Activated CD8-positive, alpha-beta T cell treated with anti-CD3 and anti-CD28 coated beads for 36 hours (primary cell): Measurements from ENCODE around the gene PRKCZ. TPM values are rescaled to one million over a fixed set of nuclear protein-coding genes. Genes with fewer than 3 reads are reported as not detected.

ENCODE experiments used
- ATAC-seq: fragments of 200-7000 bp; cut with Tn5 transposase; one replicate; pipeline ENCODE4 v1.10.0; 2021; ENCODE audit warnings: mild to moderate bottlenecking, moderate library complexity
- CTCF ChIA-PET: fragments of 350-600 bp; sonication (Branson Sonifier 250); formaldehyde crosslinking; loops from one replicate; lab custom pipeline; 2021; ENCODE audit warnings: antibody characterized with exemption; lab: Charles Lee
- POLR2A ChIA-PET: fragments of 350-600 bp; sonication (Branson Sonifier 250); formaldehyde crosslinking; loops from one replicate; lab custom pipeline; 2021; ENCODE audit warnings: antibody characterized with exemption; lab: Charles Lee
- DNase-seq: peaks from one replicate; pipeline ENCODE4 v3.0.0-alpha.2; 2020
- H3K27ac Mint-ChIP-seq: one replicate; pipeline ENCODE4 v1.8.0; 2021; ENCODE audit warnings: mild to moderate bottlenecking, mixed read lengths
- H3K27me3 Mint-ChIP-seq: one replicate; pipeline ENCODE4 v1.8.0; 2021; ENCODE audit warnings: mixed read lengths
- H3K36me3 Mint-ChIP-seq: one replicate; pipeline ENCODE4 v1.8.0; 2021; ENCODE audit warnings: low read depth, mixed read lengths
- H3K4me1 Mint-ChIP-seq: one replicate; pipeline ENCODE4 v1.8.0; 2021; ENCODE audit warnings: low read depth, mixed read lengths
- H3K4me3 Mint-ChIP-seq: one replicate; pipeline ENCODE4 v1.8.0; 2021; ENCODE audit warnings: mild to moderate bottlenecking, moderate library complexity, mixed read lengths
- H3K9me3 Mint-ChIP-seq: one replicate; pipeline ENCODE4 v1.8.0; 2021; ENCODE audit warnings: mixed read lengths
- intact Hi-C: fragments of 100-400 bp; cut with micrococcal nuclease; formaldehyde crosslinking; loops from one replicate; pipeline ENCODE4 v1.10.0; 2022
- total RNA-seq, 2 experiments: library from RNA; stranded (reverse); gene quantifications; one replicate each; pipeline ENCODE4 v1.2.3, GENCODE V29; 2021
- TF ChIP-seq, protein P1 (sequence below): fragments of 200-600 bp; IDR thresholded peaks from one replicate; pipeline ENCODE4 v1.8.0; 2022; ENCODE audit warnings: antibody characterized with exemption, mild to moderate bottlenecking

PRKCZ gene
- total RNA-seq, 2 experiments from 2014 or later, result 15.4 to 15.7 TPM

DNA sequence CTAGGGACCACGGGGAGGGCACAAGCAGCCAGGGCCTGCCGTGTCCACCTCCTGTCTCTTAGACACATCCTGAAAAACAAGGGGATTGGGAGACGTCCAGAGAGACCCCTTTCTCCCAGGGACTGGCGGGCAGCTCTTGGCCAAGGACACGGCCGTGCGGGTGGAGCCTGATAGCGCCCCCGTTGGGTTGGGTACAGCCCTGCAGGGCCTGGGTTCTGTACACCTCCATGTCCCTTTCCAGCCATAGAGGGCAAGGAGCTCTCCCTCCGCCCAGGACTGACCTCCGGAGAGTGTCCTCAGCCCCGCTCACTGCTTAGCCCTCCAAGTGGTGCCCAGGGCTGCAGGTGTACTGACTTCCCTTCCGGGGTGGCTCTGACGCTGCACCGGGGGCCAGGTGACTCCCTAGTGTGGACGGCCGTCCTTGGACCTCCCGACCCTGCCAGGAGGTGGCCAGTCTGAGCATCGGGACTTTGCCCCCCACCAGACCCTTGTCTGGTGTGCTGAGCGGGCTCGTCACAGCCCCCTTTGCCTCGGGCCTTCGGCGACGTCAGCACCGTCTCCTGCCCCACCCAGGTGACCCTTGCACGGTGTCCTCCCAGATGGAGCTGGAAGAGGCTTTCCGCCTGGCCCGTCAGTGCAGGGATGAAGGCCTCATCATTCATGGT is 5.8 kb downstream of the PRKCZ start:
- peaks cover 2% of the 10 kb centered on the region for H3K36me3 Mint-ChIP-seq
- H3K27me3 Mint-ChIP-seq, result no peaks in the 10 kb centered on the region
- CTCF ChIA-PET, result interaction anchor here (1.3 to 2.0 kb wide), 2 partner anchors 12 to 96 kb away, joined by 3 to 6 read pairs; no protein-coding TSS in a partner anchor
- H3K9me3 Mint-ChIP-seq, result no peaks in the 10 kb centered on the region
- TF ChIP-seq, protein P1, sequence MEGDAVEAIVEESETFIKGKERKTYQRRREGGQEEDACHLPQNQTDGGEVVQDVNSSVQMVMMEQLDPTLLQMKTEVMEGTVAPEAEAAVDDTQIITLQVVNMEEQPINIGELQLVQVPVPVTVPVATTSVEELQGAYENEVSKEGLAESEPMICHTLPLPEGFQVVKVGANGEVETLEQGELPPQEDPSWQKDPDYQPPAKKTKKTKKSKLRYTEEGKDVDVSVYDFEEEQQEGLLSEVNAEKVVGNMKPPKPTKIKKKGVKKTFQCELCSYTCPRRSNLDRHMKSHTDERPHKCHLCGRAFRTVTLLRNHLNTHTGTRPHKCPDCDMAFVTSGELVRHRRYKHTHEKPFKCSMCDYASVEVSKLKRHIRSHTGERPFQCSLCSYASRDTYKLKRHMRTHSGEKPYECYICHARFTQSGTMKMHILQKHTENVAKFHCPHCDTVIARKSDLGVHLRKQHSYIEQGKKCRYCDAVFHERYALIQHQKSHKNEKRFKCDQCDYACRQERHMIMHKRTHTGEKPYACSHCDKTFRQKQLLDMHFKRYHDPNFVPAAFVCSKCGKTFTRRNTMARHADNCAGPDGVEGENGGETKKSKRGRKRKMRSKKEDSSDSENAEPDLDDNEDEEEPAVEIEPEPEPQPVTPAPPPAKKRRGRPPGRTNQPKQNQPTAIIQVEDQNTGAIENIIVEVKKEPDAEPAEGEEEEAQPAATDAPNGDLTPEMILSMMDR, result no peak
- intact Hi-C loops, result no loop called here
- DNase-seq (no peak), ATAC-seq (no peak)
- POLR2A ChIA-PET, result no interaction called here
- no peak overlapping the region for H3K4me3 Mint-ChIP-seq
- H3K27ac Mint-ChIP-seq, result no peak overlapping the region
- peaks cover 2% of the 10 kb centered on the region for H3K4me1 Mint-ChIP-seq

DNA sequence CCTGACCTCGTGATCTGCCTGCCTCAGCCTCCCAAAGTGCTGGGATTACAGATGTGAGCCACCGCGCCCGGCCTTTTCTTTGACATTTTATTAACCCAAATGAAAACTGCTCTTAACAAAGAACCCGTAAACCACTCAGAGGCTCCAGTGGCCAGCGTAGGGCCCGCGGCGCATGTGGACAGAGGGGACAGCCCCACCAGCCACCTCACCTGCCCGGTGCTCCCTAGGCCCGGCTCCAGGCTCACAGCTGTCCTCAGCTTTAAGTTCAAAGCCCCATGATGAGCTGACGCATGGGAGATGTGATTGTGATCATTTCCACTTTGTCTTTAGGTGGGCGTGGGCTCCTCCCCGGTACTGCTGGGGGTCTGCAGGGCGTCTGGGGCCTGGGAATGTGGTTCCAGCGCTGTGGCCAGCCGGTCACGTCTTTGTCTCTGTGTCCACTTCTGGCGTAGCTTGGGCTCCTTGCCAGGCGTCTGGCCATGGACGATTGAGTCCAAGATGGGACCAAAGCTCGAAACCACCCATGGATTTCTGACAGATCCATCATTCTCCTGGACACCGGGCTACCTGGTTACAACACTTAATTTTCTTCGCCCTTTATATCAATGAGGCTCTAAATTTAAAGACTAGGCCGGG is 6.9 kb downstream of the PRKCZ start:
- peaks cover 3% of the 10 kb centered on the region for H3K36me3 Mint-ChIP-seq
- POLR2A ChIA-PET, result interaction anchor here (1.0 kb wide), 1 partner anchor 12 kb away, joined by 3 read pairs; no protein-coding TSS in a partner anchor
- intact Hi-C loops, result no loop called here

GRCh38 chr1:2059290-2059953 is 9.2 kb downstream of the PRKCZ start:
- ATAC-seq (no peak), DNase-seq (no peak)
- intact Hi-C loops, result no loop called here
- TF ChIP-seq, protein P1, result no peak
- H3K27me3 Mint-ChIP-seq, result no peaks in the 10 kb centered on the region
- no peak overlapping the region for H3K4me3 Mint-ChIP-seq
- no peak overlapping the region for H3K27ac Mint-ChIP-seq
- POLR2A ChIA-PET, result no interaction called here
- peaks cover 12% of the 10 kb centered on the region for H3K36me3 Mint-ChIP-seq
- CTCF ChIA-PET, result no interaction called here
- H3K9me3 Mint-ChIP-seq, result no peaks in the 10 kb centered on the region
- H3K4me1 Mint-ChIP-seq, result no peaks in the 10 kb centered on the region

More for the DNA sequence above, 6.9 kb downstream of the PRKCZ start:
- TF ChIP-seq, protein P1, result no peak
- no peaks in the 10 kb centered on the region for H3K4me1 Mint-ChIP-seq
- no peak for ATAC-seq
- DNase-seq, result no peak
- CTCF ChIA-PET, result interaction anchor here (0.5 to 2.0 kb wide), 5 partner anchors 13 to 97 kb away, joined by 3 to 6 read pairs (median 3); no protein-coding TSS in a partner anchor
- no peak overlapping the region for H3K27ac Mint-ChIP-seq
- H3K4me3 Mint-ChIP-seq, result no peak overlapping the region
- no peaks in the 10 kb centered on the region for H3K27me3 Mint-ChIP-seq
- no peaks in the 10 kb centered on the region for H3K9me3 Mint-ChIP-seq

- no peak overlapping the region for H3K27ac Mint-ChIP-seq
- H3K4me1 Mint-ChIP-seq, result no peaks in the 10 kb centered on the region
- no peaks in the 10 kb centered on the region for H3K27me3 Mint-ChIP-seq
- TF ChIP-seq, protein P1, result no peak
- ATAC-seq, result no peak
- H3K9me3 Mint-ChIP-seq, result no peaks in the 10 kb centered on the region
- H3K4me3 Mint-ChIP-seq, result no peak overlapping the region
- intact Hi-C loops, result no loop called here
- no peak for DNase-seq
- peaks cover 17% of the 10 kb centered on the region for H3K36me3 Mint-ChIP-seq
- POLR2A ChIA-PET, result no interaction called here
- CTCF ChIA-PET, result no interaction called here
These were observed 9.9 kb downstream of the PRKCZ start for GRCh38 chr1:2060072-2060471.
